ENCODE results near the gene TMOD4. TPM values are rescaled to one million over a fixed set of nuclear protein-coding genes. Genes with fewer than 3 reads are reported as not detected.

The TMOD4 gene
- total and polyA plus RNA-seq, 7 donors, result 17.6 to 434 (median 274) TPM

GRCh38 chr1:151158326-151158725 is 17.5 kb downstream of the TMOD4 start:
- TF ChIP-seq, protein P1, sequence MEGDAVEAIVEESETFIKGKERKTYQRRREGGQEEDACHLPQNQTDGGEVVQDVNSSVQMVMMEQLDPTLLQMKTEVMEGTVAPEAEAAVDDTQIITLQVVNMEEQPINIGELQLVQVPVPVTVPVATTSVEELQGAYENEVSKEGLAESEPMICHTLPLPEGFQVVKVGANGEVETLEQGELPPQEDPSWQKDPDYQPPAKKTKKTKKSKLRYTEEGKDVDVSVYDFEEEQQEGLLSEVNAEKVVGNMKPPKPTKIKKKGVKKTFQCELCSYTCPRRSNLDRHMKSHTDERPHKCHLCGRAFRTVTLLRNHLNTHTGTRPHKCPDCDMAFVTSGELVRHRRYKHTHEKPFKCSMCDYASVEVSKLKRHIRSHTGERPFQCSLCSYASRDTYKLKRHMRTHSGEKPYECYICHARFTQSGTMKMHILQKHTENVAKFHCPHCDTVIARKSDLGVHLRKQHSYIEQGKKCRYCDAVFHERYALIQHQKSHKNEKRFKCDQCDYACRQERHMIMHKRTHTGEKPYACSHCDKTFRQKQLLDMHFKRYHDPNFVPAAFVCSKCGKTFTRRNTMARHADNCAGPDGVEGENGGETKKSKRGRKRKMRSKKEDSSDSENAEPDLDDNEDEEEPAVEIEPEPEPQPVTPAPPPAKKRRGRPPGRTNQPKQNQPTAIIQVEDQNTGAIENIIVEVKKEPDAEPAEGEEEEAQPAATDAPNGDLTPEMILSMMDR (IDR thresholded peaks at IDR 0.05), result no peak
- Histone ChIP-seq H3K4me1 (no peaks in the 10 kb centered on the region), H3K36me3 (ENCODE audit: insufficient read depth in 1 of 2, low read depth in 1 of 2) (peaks cover 6 to 44% of the 10 kb centered on the region in 2 donors), H3K27me3 (ENCODE audit: insufficient read depth in 3 of 3, low read length in 2 of 3) (no peaks in the 10 kb centered on the region), H3K27ac (peak overlapping the region; percentile 32), H3K4me3 (no peak overlapping the region), H3K9me3 (no peaks in the 10 kb centered on the region)
- no peak for ATAC-seq
- intact Hi-C loops (cut with DNase I), result loop anchor here (5.0 kb wide), 1 partner anchor 131 kb away; no protein-coding TSS in a partner anchor
- WGBS, 3 donors, result 72 to 86% (median 81%) methylated on average over 5 of the region's 5 CpGs
- no peak for DNase-seq

GRCh38 chr1:151157067-151157531 is 18.7 kb downstream of the TMOD4 start:
- H3K4me1 ChIP-seq, result no peaks in the 10 kb centered on the region
- DNase-seq (no peak), ATAC-seq (no peak)
- H3K27me3 ChIP-seq (ENCODE audit: insufficient read depth in 3 of 3, low read length in 2 of 3), result no peaks in the 10 kb centered on the region
- peak overlapping the region; percentile 37 for H3K4me3 ChIP-seq
- WGBS, 3 donors, result 67 to 74% (median 74%) methylated on average over 6 of the region's 6 CpGs
- no peak overlapping the region for H3K27ac ChIP-seq
- H3K9me3 ChIP-seq, result no peaks in the 10 kb centered on the region
- intact Hi-C loops (cut with DNase I), result loop anchor here (2.0 to 5.0 kb wide), 2 partner anchors 56 to 130 kb away; no protein-coding TSS in a partner anchor
- TF ChIP-seq, protein P1 (IDR thresholded peaks at IDR 0.05), result no peak
- peaks cover 6 to 43% of the 10 kb centered on the region in 2 donors for H3K36me3 ChIP-seq (ENCODE audit: insufficient read depth in 1 of 2, low read depth in 1 of 2)

DNA sequence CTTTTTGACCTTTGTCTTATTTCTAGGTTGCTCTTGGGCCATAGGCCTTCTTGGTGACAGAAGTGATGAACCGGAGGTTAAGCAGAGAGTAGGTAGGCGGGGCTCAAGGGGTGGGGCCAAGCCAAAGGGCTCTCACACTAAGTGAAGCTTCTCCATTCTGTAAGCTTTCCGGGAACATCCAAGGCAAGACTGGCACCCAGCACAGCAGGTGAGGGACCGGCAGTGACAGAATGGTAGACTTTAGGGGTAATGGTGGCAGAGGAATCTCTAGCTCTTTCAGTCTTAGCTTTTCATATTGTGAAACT is 19.3 kb downstream of the TMOD4 start, which contains the start of gene TNFAIP8L2:
Gene TNFAIP8L2 (plus strand): TSS at position 135 of the 305 bp plus-strand sequence. CDS start 2,049 bp downstream, outside the sequence.
- Histone ChIP-seq H3K36me3 (ENCODE audit: insufficient read depth in 1 of 2, low read depth in 1 of 2) (peaks cover 4 to 37% of the 10 kb centered on the region in 2 donors), H3K27ac (peak within 1 kb of the TSS; percentile 43), H3K4me3 (peak within 1 kb of the TSS; percentile 37), H3K27me3 (ENCODE audit: insufficient read depth in 3 of 3, low read length in 2 of 3) (no peaks in the 10 kb centered on the region), H3K9me3 (no peaks in the 10 kb centered on the region), H3K4me1 (no peaks in the 10 kb centered on the region)
- DNase-seq (peak in 1 of 2 donors; percentile 75), ATAC-seq (peak in 2 of 4 donors; percentile 26 to 33)
- intact Hi-C loops (cut with DNase I), result loop anchor here (1.0 to 5.0 kb wide), 3 partner anchors 56 to 129 kb away; no protein-coding TSS in a partner anchor
- TF ChIP-seq, protein P1 (IDR thresholded peaks at IDR 0.05), result no peak
- WGBS, 3 donors, result 62 to 72% (median 67%) methylated on average over 4 of the region's 4 CpGs

GRCh38 chr1:151147665-151148064 is 28.1 kb downstream of the TMOD4 start:
- Histone ChIP-seq H3K4me3 (peak overlapping the region; percentile 76), H3K27ac (peak overlapping the region; percentile 89), H3K27me3 (ENCODE audit: insufficient read depth in 3 of 3, low read length in 2 of 3) (no peaks in the 10 kb centered on the region), H3K36me3 (ENCODE audit: insufficient read depth in 1 of 2, low read depth in 1 of 2) (no peaks in the 10 kb centered on the region), H3K4me1 (peaks cover 38% of the 10 kb centered on the region), H3K9me3 (no peaks in the 10 kb centered on the region)
- intact Hi-C loops (cut with DNase I), result no loop called here
- ATAC-seq (no peak), DNase-seq (no peak)
- TF ChIP-seq, protein P1 (IDR thresholded peaks at IDR 0.05), result no peak
- WGBS, 3 donors, result 61 to 80% (median 76%) methylated on average over 2 of the region's 2 CpGs

DNA sequence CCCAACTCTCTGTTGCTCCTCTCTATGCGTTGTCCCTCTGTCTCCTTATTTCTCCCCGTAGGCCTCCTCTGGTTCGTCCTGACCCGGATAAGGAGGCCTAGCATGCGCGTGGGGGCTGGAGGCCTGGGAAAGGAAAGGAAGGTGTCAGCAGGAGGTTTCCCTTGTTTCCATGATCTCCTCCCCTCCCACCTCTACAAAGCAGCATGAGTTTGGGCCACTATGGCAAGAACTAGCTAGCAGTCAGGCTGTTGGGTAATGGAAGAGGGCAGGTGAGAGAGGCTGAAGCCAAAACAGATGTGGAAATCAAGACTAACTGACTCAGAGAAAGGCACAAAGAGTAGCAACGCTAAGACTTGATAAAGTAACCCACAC is 28.7 kb downstream of the TMOD4 start:
- Histone ChIP-seq H3K27ac (peak overlapping the region; percentile 89), H3K36me3 (ENCODE audit: insufficient read depth in 1 of 2, low read depth in 1 of 2) (no peaks in the 10 kb centered on the region), H3K9me3 (no peaks in the 10 kb centered on the region), H3K27me3 (ENCODE audit: insufficient read depth in 3 of 3, low read length in 2 of 3) (no peaks in the 10 kb centered on the region), H3K4me3 (peak overlapping the region; percentile 76), H3K4me1 (peaks cover 44% of the 10 kb centered on the region)
- 1 to 3% (median 2%) methylated on average over 7 of the region's 7 CpGs for WGBS, 3 donors
- DNase-seq (no peak), ATAC-seq (peak; percentile 27 to 55 (median 48))
- intact Hi-C loops (cut with DNase I), result no loop called here
- TF ChIP-seq, protein P1 (IDR thresholded peaks at IDR 0.05), result no peak
